Stimulated activated CD4-positive, alpha-beta T cell treated with anti-CD3 and anti-CD28 coated beads, Interleukin-4, amount 100 ng/mL, for 24 hours (primary cell): ENCODE results near the gene TEX51.

Source experiments
- DNase-seq: peaks from one replicate; pipeline ENCODE4 v3.0.0-alpha.2; 2020

The TEX51 gene

DNA sequence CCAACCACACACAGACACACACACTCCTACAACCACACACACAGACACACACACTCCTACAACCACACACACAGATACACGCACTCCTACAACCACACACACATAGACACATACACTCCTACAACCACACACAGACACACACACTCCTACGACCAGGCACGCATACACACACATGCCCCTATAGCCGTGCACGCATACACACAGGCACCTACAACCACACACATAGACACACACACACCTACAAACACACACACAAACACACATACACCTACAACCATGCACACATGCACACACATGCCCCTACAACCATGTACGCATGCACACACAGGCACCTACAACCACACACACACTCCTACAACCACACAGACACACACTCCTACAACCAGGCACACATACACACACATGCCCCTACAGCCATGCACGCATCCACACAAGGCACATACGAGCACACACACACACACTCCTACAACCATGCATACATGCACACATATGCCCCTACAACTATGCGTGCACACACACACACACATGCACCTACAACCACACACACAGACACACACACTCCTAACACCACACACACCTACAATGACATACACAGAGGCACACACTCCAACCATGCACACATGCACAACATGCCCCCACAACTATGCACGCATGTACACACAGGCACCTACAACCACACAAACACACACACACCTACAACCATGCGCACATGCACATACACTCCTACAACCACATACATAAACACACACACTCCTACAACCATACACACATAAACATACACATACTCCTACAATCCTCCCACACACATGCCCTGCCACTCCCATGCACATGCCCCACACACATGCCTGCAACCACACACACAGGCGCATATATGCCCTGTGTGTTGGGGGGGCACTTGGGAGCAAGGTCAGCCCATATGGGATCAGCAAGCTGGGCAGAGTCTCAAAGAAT is 19.1 kb upstream of the TEX51 start:
- no peak for DNase-seq

DNA sequence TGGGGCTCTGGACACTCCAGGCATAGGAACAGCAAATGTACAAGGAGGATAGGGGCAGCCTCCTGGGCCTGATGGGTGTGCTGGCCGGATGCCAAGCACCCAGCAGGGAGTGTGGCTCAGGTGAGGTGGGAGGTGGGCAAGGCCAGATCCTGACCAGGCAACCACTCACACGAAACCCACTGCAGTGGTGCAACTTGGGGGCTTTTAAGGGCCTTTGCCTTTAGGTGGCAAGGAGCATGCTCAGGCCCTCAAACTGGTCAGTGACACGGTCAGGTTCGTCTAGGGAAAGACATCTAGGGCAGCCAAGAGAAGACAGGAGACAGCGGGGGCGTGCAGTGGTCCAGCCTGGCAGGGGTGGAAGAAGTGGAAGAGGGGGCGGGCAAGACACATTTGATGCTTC is 18.4 kb upstream of the TEX51 start:
- no peak for DNase-seq

DNA sequence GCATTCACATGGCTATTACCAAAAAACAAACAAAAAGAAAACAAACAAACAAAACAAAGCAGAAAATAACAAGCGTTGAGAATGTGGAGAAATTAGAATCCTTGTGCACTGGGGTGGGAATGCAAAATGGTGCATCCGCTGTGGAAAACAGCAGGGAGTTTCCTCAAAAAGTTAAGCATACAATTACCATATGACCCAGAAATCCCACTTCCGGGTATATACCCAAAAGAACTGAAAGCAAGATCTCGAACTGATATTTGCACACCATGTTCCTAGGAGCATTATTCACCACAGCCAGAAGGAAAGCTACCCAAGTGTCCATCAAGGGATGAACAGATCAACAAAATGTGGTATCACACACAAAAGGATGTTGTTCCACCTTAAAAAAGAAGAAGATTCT is 17.9 kb upstream of the TEX51 start:
- no peak for DNase-seq

DNA sequence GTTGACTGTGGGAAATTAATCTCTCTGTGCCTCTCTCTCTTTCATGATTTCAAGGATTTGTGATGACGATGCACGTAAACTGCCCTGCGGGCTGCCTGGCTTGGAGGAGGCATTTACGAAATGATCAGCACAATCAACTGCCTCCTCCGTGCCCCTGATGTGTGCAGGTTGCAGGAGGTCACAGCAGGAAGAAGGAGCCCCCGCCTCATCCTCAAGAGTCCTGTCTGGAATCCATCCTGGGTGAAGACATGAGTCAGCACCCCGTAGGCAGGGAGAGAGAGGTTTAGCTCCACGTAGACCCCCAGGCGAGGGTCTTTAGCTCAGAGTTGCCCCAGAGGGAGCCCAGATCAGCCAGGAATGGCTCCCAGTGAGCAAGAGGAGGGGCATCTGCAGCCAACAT is 17.1 kb upstream of the TEX51 start:
- DNase-seq: no peak

DNA sequence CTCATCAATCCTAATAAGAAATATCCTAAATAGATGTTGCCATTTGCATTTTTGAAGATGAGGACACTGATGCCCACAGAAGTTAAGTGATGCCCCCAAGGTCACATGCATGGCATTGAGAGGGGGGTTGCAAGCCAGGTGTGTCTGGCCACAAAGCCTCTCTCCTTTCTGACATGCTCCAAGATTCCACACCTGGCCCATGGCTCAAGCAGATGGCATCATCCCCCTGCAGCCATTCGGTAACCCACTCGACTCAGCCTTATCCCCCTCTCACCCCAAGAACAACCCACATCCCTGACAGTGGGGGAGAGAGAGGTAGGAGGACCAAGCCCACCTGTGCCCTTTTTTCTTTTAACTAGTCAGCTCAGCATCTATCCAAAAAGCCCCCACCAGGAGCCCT is 16.5 kb upstream of the TEX51 start:
- no peak for DNase-seq

DNA sequence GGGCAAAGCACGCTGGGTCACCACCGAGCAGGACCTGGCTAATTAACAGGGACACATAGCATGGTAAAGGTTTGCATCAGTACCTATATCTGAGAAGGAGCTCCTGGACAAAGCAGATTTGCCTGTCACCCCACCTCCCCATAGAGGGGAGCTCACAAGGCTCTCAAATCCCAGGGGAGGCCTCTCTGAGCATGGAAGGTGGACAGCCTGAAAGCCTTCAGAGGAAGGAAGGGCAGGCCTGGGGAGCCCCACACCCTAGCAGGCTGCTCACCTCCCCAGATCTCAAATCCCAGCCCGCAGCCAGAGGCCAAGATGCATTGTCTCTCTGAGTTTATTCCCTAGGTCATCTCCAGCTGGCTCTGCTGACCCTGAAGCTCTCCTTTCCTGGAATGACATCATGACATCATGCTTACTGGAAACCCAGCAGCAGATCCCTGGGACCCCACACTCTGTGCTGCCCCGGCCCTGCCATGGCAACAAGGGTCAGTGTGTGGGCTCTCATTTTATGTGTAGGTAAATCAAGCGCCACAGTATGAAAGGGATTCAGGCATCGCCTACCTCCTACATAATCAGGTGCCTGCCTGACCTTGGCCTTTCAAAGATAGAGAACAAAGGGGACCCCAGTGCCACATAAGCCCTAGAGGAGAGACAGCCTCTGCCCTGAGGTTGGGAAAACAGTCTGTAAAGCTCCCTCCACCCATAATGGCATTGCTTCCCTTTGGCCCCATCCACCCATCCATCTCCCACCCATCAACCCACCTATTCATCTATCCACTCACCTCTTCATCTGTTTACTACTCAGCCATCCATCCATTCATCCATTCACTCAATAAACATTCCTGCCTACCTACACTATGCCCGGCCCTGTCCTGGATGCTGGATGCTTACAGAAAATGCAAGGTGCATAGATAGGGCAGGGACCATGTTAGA is 15.7 kb upstream of the TEX51 start:
- no peak for DNase-seq

DNA sequence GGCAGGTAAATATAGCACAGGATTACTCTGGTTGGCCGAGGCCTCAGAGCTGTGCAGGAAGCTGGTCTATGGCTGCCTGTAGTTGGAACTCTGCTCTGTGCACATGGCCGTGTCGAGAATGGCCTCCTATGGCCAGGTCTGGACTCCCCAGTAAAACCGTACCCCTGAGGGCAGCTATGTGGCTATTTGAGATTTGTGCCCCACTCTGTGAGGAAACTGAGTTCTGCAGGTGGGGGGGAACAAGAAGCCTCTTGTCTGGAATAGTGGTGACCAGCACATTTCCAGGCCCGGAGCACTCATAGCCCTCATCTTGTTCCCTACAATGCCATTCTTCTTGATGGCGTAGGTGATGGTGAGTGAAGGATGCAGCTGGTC is 15.0 kb upstream of the TEX51 start:
- DNase-seq: no peak

DNA sequence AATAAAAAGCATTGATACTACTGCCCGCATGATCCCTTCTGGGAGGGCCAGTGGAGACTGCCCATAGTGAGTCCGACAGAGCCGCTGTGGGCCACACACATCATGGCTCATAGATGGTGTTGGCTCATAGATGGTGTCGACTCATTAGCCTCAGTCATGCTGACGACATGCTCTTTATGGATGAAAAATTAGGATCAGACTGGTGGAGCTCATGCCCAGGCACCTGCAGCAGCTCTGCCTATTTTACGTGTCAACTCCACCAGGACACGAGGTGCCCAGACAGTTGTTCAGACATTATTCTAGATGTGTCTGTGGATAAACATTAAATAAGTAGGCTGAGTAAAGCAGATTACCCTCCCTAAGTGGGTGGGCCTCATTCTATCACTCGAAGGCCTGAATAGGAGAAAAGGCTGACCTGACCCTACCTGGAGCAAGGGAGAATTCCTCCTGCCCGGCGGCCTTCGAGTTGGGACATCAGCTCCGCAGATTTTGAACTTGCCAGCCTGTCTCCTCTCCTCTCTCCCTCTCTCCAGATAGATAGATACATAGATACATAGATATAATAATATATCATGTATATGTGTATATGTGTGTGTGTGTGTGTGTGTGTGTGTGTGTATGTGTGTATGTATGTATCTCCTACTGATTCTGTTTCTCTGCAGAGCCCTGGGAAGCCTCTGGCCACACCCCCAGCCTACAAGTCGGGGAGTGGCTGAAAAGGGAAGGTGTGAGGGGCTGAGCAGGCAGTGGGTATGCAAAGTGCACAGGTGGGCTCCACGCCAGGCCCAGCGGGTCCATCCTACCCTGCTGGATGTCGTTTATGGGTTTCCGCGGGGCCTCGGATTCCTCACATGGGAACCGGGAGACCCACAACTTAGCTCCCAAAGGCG is 13.6 kb upstream of the TEX51 start:
- no peak for DNase-seq

DNA sequence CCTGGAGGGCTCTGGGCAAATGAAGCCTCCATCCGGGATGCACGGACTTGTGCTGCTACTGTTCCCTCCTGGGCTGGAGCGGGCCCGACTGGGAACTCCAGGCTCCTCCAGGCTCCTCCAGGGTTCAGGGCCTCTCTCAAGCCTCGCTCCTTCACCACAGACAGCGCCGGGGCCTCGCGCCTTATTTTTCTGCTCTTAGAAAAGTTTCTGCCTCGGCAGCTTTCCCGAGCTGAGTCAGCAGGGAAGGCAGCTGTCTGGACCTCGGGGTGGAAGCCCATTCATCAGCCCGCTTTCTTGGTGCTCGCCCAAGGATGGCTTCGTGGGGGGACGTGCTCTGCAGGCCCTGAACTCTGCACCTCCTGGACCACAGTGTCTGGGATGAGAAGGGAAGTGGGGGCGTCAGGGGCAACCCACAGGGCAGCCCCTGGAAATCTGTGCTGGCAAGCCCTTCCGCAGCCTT is 12.9 kb upstream of the TEX51 start:
- DNase-seq: no peak

DNA sequence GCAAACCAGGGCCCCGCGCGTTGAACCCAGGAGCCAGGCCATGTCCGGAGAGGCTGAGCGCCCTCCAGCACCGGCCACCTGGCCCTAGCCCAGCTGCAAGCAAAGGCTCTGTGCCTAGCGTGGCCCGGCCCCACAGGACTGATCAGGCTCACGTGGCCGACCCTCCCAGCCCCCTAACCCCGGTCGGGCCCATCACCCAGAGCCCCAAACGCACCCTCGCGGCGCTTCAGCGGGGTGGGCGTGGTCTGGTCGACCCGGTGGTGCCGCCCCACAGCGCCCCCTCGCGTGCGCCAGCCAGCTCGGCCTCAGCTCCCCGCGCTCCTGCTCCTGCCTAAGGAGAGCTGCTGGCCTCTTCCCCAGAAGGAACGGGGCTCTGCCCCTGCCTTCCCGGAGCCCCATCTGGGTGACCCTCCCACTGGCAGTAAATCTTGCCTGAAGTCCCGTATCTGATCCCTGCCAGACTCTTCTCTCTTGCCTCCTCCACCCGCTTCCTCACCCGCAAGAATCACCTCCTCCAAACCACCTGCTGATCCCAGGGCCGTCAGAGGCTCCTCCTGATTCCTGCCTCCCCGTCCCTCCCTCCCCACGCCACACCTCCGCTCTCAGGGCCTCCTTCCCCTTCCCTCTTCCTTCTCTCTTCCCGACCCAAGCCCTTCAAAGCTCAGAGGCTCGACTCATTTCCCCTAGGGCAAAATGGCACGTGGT is 12.3 kb upstream of the TEX51 start:
- peak; percentile 25 for DNase-seq

DNA sequence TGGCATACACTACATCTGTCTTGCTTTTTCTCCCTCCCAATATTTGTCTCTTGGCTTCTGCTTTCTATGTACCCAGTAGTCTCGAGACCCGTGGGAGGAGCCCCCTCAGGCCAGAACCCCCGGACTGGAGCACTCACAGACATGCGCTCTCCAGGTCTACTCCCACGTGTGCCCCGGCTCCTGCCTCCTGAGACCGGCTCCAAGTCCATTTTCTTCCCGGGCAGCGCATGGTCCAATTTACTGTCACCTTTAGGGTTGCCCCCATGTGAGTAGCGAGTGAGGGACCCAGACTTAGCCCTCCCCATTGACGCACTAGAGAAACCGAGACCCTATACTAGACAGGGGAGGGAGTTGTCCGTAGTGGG is 11.8 kb upstream of the TEX51 start:
- DNase-seq: no peak

DNA sequence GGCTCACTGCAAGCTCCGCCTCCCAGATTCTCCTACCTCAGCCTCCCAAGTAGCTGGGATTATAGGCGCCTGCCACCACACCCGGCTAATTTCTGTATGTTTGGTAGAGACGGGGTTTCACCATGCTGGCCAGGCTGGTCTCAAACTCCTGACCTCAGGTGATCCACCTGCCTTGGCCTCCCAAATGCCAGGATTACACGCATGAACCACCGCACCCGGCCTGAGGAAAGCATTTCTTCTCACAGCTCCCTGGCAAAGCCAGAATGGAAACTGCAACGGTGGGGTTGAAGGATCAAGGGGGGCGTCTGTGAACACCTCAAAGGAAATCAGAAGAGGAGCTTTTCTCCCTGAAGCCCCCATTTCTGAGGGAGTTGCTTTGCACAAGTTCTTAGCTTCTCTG is 11.2 kb upstream of the TEX51 start:
- DNase-seq: no peak

DNA sequence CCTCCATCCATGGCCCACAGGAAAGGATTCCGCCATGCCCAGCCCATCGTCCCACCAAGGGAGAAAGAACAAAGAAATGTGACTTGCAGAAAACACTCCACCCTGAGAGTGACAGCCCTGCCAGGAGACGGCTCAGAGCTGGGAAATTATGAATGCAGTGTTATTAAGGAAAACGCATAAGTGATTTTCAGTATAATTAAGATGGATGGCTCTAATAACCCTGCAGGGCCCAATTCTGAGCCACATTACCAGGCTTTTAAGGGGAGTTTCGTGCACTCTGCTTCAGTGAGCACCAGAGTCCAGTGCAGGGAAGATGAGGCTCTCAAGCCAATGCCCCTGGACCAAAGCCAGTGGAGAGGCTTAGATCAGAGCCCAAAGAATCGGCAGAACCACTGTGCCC is 10.6 kb upstream of the TEX51 start:
- DNase-seq: no peak

DNA sequence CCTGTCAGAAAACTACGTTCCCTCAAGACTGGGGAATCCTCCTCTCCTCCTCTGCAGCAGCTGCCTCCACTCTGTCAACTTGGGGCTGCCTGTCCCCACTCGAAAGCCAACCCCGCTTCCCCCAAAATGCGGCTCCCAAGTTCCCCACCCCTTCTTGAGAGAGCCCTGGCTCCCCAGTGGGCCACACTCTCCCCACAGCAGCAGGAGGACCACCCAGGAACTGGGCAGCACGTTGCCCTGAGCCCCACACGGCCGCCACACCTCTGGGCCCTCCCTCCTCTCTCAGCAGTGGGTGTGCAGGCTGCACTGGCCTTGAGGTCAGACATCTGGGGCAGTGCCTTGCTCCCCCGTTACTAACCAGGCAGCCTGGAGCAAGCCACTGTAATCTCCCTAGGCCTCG is 9.6 kb upstream of the TEX51 start:
- DNase-seq: no peak

DNA sequence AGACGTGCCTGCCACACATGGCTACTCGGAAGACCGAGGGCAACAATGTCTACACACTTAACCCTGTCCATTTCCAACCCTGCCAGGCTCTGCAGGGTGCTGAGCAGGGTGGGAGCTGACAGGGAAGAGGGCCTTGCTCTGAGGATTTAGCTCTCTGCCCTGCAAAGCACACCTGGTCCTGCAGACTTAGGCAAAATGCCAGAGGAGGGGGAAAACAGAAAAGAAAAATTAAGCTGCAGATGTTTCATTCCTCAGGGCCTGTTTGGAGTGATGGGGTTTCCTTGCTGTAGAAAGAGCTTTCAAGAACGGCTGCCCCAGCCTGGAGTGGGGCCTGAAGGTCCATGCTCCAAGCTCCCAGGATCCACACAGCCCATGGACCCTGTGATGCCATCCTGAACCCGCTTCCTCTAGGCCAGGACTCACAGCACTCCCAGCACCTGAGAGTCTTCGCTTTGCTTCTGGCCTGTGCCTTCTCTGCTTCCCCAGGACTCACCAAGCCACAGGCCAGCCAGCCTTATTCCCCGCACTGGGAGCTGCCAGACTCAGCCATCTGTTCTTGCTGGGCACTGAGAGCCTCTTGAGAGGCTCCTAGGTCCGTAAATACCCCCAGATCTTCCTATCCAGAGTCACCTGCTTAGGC is 9.1 kb upstream of the TEX51 start:
- no peak for DNase-seq

DNA sequence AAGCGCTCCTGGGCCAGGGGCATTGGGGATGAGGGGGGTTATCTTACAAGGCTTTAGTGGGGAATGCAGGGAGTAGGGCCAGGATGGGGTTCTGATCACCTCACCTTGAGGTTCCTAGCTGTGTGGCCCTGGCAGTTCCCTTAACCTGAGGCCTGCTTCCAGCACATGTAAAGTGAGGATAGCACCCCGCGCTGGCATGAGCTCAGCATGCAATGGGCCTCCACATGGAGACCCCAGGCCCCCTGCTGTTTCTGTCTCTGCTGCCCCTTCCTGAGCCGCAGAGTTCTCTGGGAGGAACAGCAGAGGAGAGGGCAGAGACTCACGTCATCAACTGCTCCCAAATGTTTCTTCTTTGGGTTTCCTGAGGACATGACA is 8.6 kb upstream of the TEX51 start:
- DNase-seq: no peak

DNA sequence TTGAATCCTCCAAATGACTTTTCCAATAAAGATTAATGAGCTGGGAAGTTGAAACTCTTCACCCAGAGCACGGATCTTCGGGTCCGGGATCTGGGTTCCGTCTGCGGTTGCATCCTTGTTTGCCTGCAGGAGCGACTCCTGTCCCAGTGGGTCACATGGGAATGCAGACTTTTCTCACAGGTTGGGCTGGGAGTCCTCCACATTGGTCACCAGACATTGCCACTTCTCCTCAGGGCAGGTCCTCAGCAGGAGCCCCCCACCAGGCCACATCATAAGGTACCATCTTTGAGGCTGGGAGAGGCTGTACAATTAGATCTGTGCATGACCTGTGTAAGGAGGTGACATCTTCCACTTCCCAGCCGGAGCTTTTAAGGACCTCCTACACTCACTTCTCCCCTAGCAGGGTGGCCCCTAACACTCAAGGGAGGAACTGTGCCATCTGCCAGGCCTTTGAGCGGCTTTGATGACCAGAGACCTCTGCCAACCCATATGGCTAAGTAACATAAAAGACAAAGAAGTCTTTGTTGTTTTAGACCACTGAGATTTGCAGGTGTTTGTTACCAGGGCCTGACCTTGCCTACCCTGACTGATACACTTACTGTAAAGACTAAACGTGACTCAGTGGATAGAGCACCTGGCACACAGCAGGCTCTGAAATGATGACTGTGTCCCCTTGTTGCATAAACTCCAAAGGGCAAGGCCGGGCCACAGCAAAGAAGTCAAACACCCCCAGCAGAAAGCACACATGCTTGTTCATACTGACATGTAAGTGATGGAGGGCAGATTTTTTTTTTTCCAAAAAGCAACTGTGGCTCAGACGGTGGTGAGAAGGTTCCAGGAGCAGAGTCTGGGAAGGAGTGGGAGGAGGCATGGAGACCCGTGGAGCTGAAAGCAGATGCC is 7.9 kb upstream of the TEX51 start:
- DNase-seq: no peak

DNA sequence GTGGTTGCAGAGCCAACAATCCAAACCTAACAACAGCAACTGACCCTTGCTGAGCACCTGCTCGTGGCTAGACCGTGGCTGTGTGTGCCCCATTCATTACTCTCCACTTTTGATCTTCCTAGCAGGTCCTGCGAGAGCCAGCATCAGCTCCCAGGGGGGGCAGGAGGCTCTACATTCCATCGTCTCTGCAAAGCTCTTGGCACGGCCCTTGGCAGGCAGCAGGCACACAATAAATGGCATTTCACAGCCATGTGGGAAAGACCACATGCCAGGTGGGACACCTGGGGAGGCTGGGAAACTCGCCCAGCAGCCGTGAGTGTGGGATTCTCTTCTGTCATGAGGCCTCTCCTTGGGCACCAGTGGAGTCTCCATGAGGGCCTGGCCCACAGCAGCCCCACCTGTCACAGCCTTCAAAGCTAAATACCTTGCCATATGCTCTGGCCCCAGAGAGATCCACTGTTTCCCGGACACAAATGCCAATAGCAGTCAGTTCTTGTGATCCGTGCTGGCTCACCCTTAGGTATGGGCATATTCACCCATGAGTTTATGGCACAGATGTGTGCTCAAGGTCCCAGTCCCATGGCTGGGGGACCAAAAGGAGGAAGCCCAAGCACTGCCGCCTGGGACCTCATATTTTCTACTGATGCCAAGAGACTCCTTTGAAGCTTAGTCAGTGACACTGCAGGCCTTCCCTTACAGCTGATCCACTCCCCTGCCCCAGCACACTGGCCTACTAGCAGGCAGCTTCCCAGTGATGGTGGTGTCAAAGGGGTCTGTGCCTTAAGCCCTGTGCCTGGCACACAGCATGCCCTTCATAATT is 6.8 kb upstream of the TEX51 start:
- DNase-seq: no peak

DNA sequence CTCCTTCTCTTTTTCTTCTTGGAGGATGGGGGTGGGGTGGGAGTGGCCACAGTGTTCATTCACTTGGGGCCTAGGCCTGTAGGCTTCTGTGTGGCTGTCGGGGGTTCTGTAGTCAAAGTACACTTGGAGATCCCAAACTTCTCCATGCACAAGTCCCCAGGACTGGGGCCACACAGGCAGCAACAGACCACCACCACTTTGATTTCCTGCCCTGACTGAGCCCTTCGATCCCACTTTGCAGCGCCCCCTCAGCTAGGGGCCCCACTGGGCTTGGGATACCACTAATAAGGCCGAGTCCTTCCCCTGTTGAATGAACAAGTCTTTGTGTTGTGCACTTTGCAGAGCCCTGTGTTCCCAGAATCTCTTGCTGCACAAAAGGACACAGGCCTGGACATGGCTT is 5.5 kb upstream of the TEX51 start:
- no peak for DNase-seq

DNA sequence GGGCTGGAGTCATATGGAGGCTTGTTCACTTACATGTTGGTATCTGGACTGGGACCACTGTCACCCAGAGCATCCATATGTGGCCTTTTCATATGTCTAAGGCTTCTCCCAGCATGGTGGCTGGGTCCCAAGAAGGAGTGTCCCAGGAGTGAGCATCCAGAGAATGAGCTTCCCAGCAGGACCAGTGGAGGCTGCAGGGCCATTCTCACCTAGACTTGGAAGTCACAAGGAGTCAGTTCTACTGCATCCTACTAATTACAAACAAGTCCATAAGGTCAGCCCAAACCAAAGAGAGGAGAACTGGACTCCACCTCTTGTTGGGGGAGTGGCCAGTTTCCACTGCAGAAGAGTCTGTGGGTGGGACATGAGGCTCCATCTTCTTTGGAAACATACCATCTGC is 5.1 kb upstream of the TEX51 start:
- no peak for DNase-seq
